Measurements from ENCODE around the gene MTIF2.
"Not testable (repeated sequence)": the region's sequence is repeated elsewhere in the genome, so short reads cannot be mapped to it uniquely, and the experiment has no call there.

DNA sequence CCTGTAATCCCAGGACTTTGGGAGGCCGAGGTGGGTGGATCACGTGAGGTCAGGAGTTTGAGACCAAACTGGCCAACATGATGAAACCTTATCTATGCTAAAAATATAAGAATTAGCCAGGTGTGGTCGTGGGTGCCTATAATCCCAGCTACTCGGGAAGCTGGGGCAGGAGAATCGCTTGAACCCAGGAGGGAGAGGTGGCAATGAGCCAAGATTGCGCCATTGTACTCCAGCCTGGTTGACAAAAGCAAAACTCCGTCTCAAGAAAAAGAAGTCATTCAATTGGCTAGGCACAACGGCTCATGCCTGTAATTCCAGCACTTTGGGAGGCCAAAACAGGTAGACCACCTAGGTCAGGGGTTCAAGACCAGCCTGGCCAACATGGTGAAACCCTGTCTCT lies 27.4 kb downstream of the MTIF2 start:
- TF ChIP-seq, protein P1, sequence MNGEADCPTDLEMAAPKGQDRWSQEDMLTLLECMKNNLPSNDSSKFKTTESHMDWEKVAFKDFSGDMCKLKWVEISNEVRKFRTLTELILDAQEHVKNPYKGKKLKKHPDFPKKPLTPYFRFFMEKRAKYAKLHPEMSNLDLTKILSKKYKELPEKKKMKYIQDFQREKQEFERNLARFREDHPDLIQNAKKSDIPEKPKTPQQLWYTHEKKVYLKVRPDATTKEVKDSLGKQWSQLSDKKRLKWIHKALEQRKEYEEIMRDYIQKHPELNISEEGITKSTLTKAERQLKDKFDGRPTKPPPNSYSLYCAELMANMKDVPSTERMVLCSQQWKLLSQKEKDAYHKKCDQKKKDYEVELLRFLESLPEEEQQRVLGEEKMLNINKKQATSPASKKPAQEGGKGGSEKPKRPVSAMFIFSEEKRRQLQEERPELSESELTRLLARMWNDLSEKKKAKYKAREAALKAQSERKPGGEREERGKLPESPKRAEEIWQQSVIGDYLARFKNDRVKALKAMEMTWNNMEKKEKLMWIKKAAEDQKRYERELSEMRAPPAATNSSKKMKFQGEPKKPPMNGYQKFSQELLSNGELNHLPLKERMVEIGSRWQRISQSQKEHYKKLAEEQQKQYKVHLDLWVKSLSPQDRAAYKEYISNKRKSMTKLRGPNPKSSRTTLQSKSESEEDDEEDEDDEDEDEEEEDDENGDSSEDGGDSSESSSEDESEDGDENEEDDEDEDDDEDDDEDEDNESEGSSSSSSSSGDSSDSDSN (IDR thresholded peaks at IDR 0.05; ENCODE audit: borderline replicate concordance in 1 of 2, low read depth in 2 of 2, low read length in 2 of 2): not testable (repeated sequence)
- 0 out of 2 replicates have a peak, but pooled peaks have one; percentile 24 for TF ChIP-seq SMAD4 (CRISPR knock-in tag; conservative IDR thresholded peaks at IDR 0.05)
- not testable (repeated sequence) for TF ChIP-seq ZNF146 (CRISPR knock-in tag; IDR thresholded peaks at IDR 0.05; ENCODE audit: unreplicated experiment); MXI1 (IDR thresholded peaks at IDR 0.05; ENCODE audit: low read depth, low read length); FOXK2 (conservative IDR thresholded peaks at IDR 0.05 in 1 of 2, IDR thresholded peaks at IDR 0.05 in 1 of 2; ENCODE audit: low read depth in 2 of 2); POLR2A (conservative IDR thresholded peaks at IDR 0.05); ZNF263 (CRISPR knock-in tag; IDR thresholded peaks at IDR 0.05; ENCODE audit: borderline replicate concordance); NFATC3 (IDR thresholded peaks at IDR 0.05); ZNF75A (CRISPR knock-in tag; IDR thresholded peaks at IDR 0.05); FOSL1 (tag; conservative IDR thresholded peaks at IDR 0.05); RUNX1 (IDR thresholded peaks at IDR 0.05; ENCODE audit: low read depth)
- TF ChIP-seq, protein P2, sequence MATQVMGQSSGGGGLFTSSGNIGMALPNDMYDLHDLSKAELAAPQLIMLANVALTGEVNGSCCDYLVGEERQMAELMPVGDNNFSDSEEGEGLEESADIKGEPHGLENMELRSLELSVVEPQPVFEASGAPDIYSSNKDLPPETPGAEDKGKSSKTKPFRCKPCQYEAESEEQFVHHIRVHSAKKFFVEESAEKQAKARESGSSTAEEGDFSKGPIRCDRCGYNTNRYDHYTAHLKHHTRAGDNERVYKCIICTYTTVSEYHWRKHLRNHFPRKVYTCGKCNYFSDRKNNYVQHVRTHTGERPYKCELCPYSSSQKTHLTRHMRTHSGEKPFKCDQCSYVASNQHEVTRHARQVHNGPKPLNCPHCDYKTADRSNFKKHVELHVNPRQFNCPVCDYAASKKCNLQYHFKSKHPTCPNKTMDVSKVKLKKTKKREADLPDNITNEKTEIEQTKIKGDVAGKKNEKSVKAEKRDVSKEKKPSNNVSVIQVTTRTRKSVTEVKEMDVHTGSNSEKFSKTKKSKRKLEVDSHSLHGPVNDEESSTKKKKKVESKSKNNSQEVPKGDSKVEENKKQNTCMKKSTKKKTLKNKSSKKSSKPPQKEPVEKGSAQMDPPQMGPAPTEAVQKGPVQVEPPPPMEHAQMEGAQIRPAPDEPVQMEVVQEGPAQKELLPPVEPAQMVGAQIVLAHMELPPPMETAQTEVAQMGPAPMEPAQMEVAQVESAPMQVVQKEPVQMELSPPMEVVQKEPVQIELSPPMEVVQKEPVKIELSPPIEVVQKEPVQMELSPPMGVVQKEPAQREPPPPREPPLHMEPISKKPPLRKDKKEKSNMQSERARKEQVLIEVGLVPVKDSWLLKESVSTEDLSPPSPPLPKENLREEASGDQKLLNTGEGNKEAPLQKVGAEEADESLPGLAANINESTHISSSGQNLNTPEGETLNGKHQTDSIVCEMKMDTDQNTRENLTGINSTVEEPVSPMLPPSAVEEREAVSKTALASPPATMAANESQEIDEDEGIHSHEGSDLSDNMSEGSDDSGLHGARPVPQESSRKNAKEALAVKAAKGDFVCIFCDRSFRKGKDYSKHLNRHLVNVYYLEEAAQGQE (IDR thresholded peaks at IDR 0.05; ENCODE audit: borderline replicate concordance): not testable (repeated sequence)
- TF ChIP-seq, protein P2 (CRISPR knock-in tag; IDR thresholded peaks at IDR 0.05; ENCODE audit: low read depth): not testable (repeated sequence)
- TF ChIP-seq, protein P3, sequence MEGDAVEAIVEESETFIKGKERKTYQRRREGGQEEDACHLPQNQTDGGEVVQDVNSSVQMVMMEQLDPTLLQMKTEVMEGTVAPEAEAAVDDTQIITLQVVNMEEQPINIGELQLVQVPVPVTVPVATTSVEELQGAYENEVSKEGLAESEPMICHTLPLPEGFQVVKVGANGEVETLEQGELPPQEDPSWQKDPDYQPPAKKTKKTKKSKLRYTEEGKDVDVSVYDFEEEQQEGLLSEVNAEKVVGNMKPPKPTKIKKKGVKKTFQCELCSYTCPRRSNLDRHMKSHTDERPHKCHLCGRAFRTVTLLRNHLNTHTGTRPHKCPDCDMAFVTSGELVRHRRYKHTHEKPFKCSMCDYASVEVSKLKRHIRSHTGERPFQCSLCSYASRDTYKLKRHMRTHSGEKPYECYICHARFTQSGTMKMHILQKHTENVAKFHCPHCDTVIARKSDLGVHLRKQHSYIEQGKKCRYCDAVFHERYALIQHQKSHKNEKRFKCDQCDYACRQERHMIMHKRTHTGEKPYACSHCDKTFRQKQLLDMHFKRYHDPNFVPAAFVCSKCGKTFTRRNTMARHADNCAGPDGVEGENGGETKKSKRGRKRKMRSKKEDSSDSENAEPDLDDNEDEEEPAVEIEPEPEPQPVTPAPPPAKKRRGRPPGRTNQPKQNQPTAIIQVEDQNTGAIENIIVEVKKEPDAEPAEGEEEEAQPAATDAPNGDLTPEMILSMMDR (IDR thresholded peaks at IDR 0.05 in 2 of 3, conservative IDR thresholded peaks at IDR 0.05 in 1 of 3; ENCODE audit: insufficient read depth in 2 of 3, low read depth in 1 of 3, low read length in 3 of 3): not testable (repeated sequence)
